SK-N-SH (cell line): ENCODE data around the gene NSD1. TPM values are rescaled to one million over a fixed set of nuclear protein-coding genes. Genes with fewer than 3 reads are reported as not detected.

ENCODE experiments used
- CTCF ChIA-PET: fragments of 300-600, 350-600 bp; formaldehyde crosslinking; extraction: SDS; loops from one replicate; lab custom pipeline; 2021; lab: Yijun Ruan, JAX
- POLR2A ChIA-PET: fragments of 350-600 bp; sonication (Branson Sonifier 250); formaldehyde crosslinking; extraction: SDS; loops from one replicate; lab custom pipeline; 2020; ENCODE audit warnings: antibody characterized with exemption, inconsistent platforms; lab: Yijun Ruan, JAX
- DNase-seq: peaks from one replicate; pipeline ENCODE4 v3.0.0; 2012
- H2AFZ ChIP-seq: fragments of 200-600 bp; sonication (generic); 2 replicates; pipeline ENCODE4 v1.8.1; 2016; ENCODE audit warnings: antibody characterized with exemption, mild to moderate bottlenecking, low read depth
- H3F3A ChIP-seq: fragments of 200-600 bp; sonication (generic); replicated peaks from 2 replicates; pipeline ENCODE3; 2016; ENCODE audit warnings: antibody characterized with exemption, mild to moderate bottlenecking; ENCODE audit not compliant: insufficient read depth
- H3K27ac ChIP-seq, 2 experiments: fragments of 200-500 bp in 1 of 2; fragments of 200-600 bp in 1 of 2; sonication (Bioruptor generic) in 1 of 2; sonication (generic), shearing (Covaris generic) in 1 of 2; 2 replicates each; pipeline versions ENCODE4 v1.5.1 to v1.6.1; 2014 to 2016; ENCODE audit warnings: low read depth in 2 of 2, inconsistent platforms in 1 of 2, low read length in 1 of 2, mild to moderate bottlenecking in 1 of 2, mixed read lengths in 1 of 2
- H3K27me3 ChIP-seq: fragments of 200-600 bp; sonication (generic), shearing (Covaris generic); 2 replicates; pipeline ENCODE4 v1.6.1; 2016; ENCODE audit warnings: mixed run types; ENCODE audit not compliant: insufficient read depth
- H3K36me3 ChIP-seq, 2 experiments: fragments of 200-500 bp in 1 of 2; fragments of 200-600 bp in 1 of 2; sonication (Bioruptor generic) in 1 of 2; sonication (generic) in 1 of 2; replicated peaks in 1 of 2; 2 replicates each; pipeline versions ENCODE3 to v1.5.1; 2014 to 2016; ENCODE audit warnings: low read length in 1 of 2, mild to moderate bottlenecking in 1 of 2; ENCODE audit not compliant: insufficient read depth in 2 of 2, control insufficient read depth in 1 of 2
- H3K4me1 ChIP-seq, 2 experiments: fragments of 200-500 bp in 1 of 2; fragments of 200-600 bp in 1 of 2; sonication (Bioruptor generic) in 1 of 2; sonication (generic), shearing (Covaris generic) in 1 of 2; 2 replicates each; pipeline versions ENCODE4 v1.5.1 to v1.6.1; 2014 to 2016; ENCODE audit warnings: low read depth in 1 of 2, low read length in 1 of 2, mixed run types in 1 of 2; ENCODE audit not compliant: insufficient read depth in 2 of 2, control insufficient read depth in 1 of 2
- H3K4me2 ChIP-seq: fragments of 200-600 bp; sonication (generic), shearing (Covaris generic); 2 replicates; pipeline ENCODE4 v1.6.1; 2017; ENCODE audit warnings: mixed run types
- H3K4me3 ChIP-seq, 2 experiments: fragments of 200-500 bp in 1 of 2; fragments of 200-600 bp in 1 of 2; sonication (Bioruptor generic) in 1 of 2; sonication (generic), shearing (Covaris generic) in 1 of 2; 2 replicates each; pipeline versions ENCODE4 v1.5.1 to v1.8.1; 2014 to 2016; ENCODE audit warnings: low read depth in 2 of 2, inconsistent platforms in 1 of 2, low read length in 1 of 2, mild to moderate bottlenecking in 1 of 2, mixed read lengths in 1 of 2, moderate library complexity in 1 of 2
- H3K79me2 ChIP-seq: fragments of 200-600 bp; sonication (generic); 2 replicates; pipeline ENCODE4 v1.8.1; 2017; ENCODE audit warnings: mild to moderate bottlenecking; ENCODE audit not compliant: insufficient read depth
- H3K9ac ChIP-seq: fragments of 200-600 bp; sonication (generic); 2 replicates; pipeline ENCODE4 v1.6.1; 2017; ENCODE audit warnings: mixed run types
- H3K9me2 ChIP-seq: fragments of 200-600 bp; sonication (generic); 2 replicates; pipeline ENCODE4 v1.6.1; 2017; ENCODE audit warnings: mixed run types
- H3K9me3 ChIP-seq: fragments of 200-600 bp; sonication (generic); 2 replicates; pipeline ENCODE4 v1.6.1; 2017; ENCODE audit warnings: mixed run types, mild to moderate bottlenecking, moderate library complexity
- H4K20me1 ChIP-seq: fragments of 200-600 bp; sonication (generic); 2 replicates; pipeline ENCODE4 v1.6.1; 2017; ENCODE audit warnings: mild to moderate bottlenecking, mixed run types; ENCODE audit not compliant: insufficient read depth
- FOXM1 ChIP-seq: IDR thresholded peaks from 2 replicates; pipeline ENCODE4 v1.4.0; 2012; ENCODE audit warnings: low read depth, mild to moderate bottlenecking
- GATA2 ChIP-seq: sonication (generic); formaldehyde crosslinking; IDR thresholded peaks from 2 replicates; pipeline ENCODE4 v1.5.0; 2020; ENCODE audit warnings: mild to moderate bottlenecking, missing genetic modification reagents
- MEF2A ChIP-seq: IDR thresholded peaks from 2 replicates; pipeline ENCODE4 v1.4.0; 2012; ENCODE audit warnings: low read depth, borderline replicate concordance
- SIN3A ChIP-seq: IDR thresholded peaks from 2 replicates; pipeline ENCODE4 v1.6.1; 2012; ENCODE audit warnings: low read depth, mild to moderate bottlenecking, low read length, moderate library complexity, borderline replicate concordance
- TCF12 ChIP-seq: IDR thresholded peaks from 2 replicates; pipeline ENCODE4 v1.4.0; 2012
- YY1 ChIP-seq: IDR thresholded peaks from 2 replicates; pipeline ENCODE4 v1.4.0; 2012; ENCODE audit warnings: low read depth, mild to moderate bottlenecking
- WGBS: methylation state at CpG from one replicate; pipeline ENCODE4 v1.1.6; 2017; ENCODE audit warnings: low lambda C conversion rate; 5-methylcytosine and 5-hydroxymethylcytosine counted together
- polyA plus RNA-seq, 3 experiments: library from polyadenylated mRNA; depleted of rRNA; stranded (reverse); fragments of >200 nt; gene quantifications; 2 replicates each; pipeline ENCODE4 v1.2.3, GENCODE V29; 2012
- TF ChIP-seq, protein P1 (sequence below): fragments of 150-350 bp; IDR thresholded peaks from 2 replicates; pipeline ENCODE4 v1.6.1; 2017; ENCODE audit warnings: antibody characterized with exemption, low read length, low read depth, borderline replicate concordance
- TF ChIP-seq, protein P2 (sequence below): IDR thresholded peaks from 2 replicates; pipeline ENCODE4 v1.4.0; 2012; ENCODE audit warnings: low read depth, borderline replicate concordance
- TF ChIP-seq, protein P3 (sequence below): fragments of 200-600 bp; sonication (generic); IDR thresholded peaks from 2 replicates; pipeline ENCODE4 v1.6.1; 2017; ENCODE audit warnings: antibody characterized with exemption, mild to moderate bottlenecking, moderate library complexity
- TF ChIP-seq, protein P4 (sequence below): IDR thresholded peaks from 2 replicates; pipeline ENCODE4 v1.4.0; 2012; ENCODE audit warnings: low read depth

NSD1 gene
- polyA plus RNA-seq, 1 of the 3 experiments (the other 2 are of a cell fraction) = 6.7 TPM

DNA sequence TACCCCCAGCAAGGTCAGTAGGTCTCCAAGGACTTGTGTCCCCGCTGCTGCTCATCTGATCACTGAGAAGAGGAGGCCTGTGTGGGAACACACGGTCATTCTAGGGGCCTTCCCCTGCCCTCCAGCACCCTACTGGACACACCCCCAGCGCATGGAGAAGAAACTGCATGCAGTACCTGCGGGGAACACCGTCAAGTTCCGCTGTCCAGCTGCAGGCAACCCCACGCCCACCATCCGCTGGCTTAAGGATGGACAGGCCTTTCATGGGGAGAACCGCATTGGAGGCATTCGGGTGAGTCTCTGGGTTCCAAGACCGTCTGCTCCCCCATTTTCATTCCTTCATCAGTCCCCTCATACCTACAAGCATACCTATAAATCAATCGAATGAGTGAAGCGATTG, 42.8 kb upstream of the NSD1 start:
- CTCF ChIA-PET = interaction anchor here (2.3 to 9.0 kb wide), 3 partner anchors 19 to 22 kb away, joined by 7 to 87 read pairs (median 69); no protein-coding TSS in a partner anchor
- H3K9ac ChIP-seq = no peak overlapping the region
- no peak overlapping the region for H2AFZ ChIP-seq
- DNase-seq = no peak
- H3K27me3 ChIP-seq = no peaks in the 10 kb centered on the region
- 87% methylated on average over 6 of the region's 13 CpGs for WGBS
- peaks cover 6% of the 10 kb centered on the region for H3F3A ChIP-seq
- H3K9me3 ChIP-seq = no peaks in the 10 kb centered on the region
- POLR2A ChIA-PET = no interaction called here
- no peaks in the 10 kb centered on the region for H3K79me2 ChIP-seq
- no peaks in the 10 kb centered on the region for H3K9me2 ChIP-seq
- H3K27ac ChIP-seq = no peak overlapping the region
- no peak for TF ChIP-seq GATA2 (CRISPR knock-in tag)
- TF ChIP-seq, protein P1, sequence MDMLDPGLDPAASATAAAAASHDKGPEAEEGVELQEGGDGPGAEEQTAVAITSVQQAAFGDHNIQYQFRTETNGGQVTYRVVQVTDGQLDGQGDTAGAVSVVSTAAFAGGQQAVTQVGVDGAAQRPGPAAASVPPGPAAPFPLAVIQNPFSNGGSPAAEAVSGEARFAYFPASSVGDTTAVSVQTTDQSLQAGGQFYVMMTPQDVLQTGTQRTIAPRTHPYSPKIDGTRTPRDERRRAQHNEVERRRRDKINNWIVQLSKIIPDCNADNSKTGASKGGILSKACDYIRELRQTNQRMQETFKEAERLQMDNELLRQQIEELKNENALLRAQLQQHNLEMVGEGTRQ = no peak
- no peaks in the 10 kb centered on the region for H3K36me3 ChIP-seq
- H3K4me2 ChIP-seq = no peak overlapping the region
- H3K4me1 ChIP-seq = peaks cover 0 to 13% of the 10 kb centered on the region in 2 experiments; a peak in 1 of 4 replicates
- no peak overlapping the region for H3K4me3 ChIP-seq
- no peaks in the 10 kb centered on the region for H4K20me1 ChIP-seq

DNA sequence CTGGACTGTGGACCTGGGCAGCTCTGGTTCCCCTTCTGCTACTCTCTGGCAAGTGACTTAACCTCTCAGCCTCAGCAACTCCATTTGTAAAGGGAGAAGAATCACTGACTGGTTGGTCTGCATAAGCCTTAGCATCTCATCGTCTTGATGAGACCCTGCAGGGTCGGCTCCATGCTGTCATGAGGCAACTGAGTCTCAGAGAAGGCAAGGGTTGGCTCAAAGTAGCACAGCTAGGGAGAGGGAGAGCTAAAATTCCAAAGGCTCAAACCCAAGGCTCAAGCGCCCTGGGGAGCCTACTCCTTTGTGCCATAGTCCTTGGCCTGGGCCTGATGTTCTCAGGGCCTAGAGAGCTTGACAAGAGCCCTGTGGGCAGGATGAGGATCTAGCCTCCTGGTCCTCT, 42.3 kb upstream of the NSD1 start:
- CTCF ChIA-PET = interaction anchor here (2.3 to 8.5 kb wide), 2 partner anchors 19 to 20 kb away, joined by 7 to 69 read pairs; no protein-coding TSS in a partner anchor
- DNase-seq = no peak

DNA sequence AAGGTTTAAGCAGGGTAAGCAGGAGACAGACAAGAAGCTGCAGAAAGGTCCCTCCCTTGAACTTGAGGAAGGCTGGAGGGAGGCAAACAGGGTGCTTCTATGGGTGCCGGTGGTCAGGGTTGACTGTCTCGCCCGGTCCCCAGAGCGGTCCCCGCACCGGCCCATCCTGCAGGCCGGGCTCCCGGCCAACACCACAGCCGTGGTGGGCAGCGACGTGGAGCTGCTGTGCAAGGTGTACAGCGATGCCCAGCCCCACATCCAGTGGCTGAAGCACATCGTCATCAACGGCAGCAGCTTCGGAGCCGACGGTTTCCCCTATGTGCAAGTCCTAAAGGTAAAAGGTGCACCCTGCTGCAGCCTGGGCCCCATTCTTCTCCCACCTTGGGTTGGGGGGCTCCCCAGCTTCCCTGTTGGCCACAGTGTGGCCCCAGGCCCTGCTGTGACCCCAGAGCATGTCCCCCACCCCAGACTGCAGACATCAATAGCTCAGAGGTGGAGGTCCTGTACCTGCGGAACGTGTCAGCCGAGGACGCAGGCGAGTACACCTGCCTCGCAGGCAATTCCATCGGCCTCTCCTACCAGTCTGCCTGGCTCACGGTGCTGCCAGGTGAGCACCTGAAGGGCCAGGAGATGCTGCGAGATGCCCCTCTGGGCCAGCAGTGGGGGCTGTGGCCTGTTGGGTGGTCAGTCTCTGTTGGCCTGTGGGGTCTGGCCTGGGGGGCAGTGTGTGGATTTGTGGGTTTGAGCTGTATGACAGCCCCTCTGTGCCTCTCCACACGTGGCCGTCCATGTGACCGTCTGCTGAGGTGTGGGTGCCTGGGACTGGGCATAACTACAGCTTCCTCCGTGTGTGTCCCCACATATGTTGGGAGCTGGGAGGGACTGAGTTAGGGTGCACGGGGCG, 41.1 kb upstream of the NSD1 start:
- 86% methylated on average over 6 of the region's 32 CpGs for WGBS
- CTCF ChIA-PET = interaction anchor here (4.0 to 8.5 kb wide), 2 partner anchors 19 to 20 kb away, joined by 20 to 69 read pairs; no protein-coding TSS in a partner anchor
- no peak overlapping the region for H3K4me2 ChIP-seq

More for the DNA sequence above, 42.3 kb upstream of the NSD1 start:
- H3K4me2 ChIP-seq = no peak overlapping the region
- 63% methylated on average over 3 of the region's 3 CpGs for WGBS
- no peak overlapping the region for H3K27ac ChIP-seq
- H3F3A ChIP-seq = peaks cover 2% of the 10 kb centered on the region
- H3K4me1 ChIP-seq = peaks cover 0 to 13% of the 10 kb centered on the region in 2 experiments; a peak in 1 of 4 replicates
- H3K9me3 ChIP-seq = no peaks in the 10 kb centered on the region
- no peak overlapping the region for H3K4me3 ChIP-seq
- H3K79me2 ChIP-seq = no peaks in the 10 kb centered on the region
- H4K20me1 ChIP-seq = no peaks in the 10 kb centered on the region
- TF ChIP-seq GATA2 (CRISPR knock-in tag) (no peak), SIN3A (no peak), TCF12 (no peak), MEF2A (no peak)
- H3K9ac ChIP-seq = no peak overlapping the region
- H3K27me3 ChIP-seq = no peaks in the 10 kb centered on the region
- H3K36me3 ChIP-seq = no peaks in the 10 kb centered on the region
- POLR2A ChIA-PET = no interaction called here
- no peaks in the 10 kb centered on the region for H3K9me2 ChIP-seq
- no peak overlapping the region for H2AFZ ChIP-seq

More for the DNA sequence above, 41.1 kb upstream of the NSD1 start:
- TF ChIP-seq, protein P2, sequence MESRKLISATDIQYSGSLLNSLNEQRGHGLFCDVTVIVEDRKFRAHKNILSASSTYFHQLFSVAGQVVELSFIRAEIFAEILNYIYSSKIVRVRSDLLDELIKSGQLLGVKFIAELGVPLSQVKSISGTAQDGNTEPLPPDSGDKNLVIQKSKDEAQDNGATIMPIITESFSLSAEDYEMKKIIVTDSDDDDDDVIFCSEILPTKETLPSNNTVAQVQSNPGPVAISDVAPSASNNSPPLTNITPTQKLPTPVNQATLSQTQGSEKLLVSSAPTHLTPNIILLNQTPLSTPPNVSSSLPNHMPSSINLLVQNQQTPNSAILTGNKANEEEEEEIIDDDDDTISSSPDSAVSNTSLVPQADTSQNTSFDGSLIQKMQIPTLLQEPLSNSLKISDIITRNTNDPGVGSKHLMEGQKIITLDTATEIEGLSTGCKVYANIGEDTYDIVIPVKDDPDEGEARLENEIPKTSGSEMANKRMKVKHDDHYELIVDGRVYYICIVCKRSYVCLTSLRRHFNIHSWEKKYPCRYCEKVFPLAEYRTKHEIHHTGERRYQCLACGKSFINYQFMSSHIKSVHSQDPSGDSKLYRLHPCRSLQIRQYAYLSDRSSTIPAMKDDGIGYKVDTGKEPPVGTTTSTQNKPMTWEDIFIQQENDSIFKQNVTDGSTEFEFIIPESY = no peak
- TF ChIP-seq, protein P3, sequence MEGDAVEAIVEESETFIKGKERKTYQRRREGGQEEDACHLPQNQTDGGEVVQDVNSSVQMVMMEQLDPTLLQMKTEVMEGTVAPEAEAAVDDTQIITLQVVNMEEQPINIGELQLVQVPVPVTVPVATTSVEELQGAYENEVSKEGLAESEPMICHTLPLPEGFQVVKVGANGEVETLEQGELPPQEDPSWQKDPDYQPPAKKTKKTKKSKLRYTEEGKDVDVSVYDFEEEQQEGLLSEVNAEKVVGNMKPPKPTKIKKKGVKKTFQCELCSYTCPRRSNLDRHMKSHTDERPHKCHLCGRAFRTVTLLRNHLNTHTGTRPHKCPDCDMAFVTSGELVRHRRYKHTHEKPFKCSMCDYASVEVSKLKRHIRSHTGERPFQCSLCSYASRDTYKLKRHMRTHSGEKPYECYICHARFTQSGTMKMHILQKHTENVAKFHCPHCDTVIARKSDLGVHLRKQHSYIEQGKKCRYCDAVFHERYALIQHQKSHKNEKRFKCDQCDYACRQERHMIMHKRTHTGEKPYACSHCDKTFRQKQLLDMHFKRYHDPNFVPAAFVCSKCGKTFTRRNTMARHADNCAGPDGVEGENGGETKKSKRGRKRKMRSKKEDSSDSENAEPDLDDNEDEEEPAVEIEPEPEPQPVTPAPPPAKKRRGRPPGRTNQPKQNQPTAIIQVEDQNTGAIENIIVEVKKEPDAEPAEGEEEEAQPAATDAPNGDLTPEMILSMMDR = no peak
- TF ChIP-seq, protein P4, sequence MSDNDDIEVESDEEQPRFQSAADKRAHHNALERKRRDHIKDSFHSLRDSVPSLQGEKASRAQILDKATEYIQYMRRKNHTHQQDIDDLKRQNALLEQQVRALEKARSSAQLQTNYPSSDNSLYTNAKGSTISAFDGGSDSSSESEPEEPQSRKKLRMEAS = no peak
- no peak for TF ChIP-seq FOXM1
- no peak for TF ChIP-seq YY1
- no peak for TF ChIP-seq GATA2 (CRISPR knock-in tag)
- Histone ChIP-seq H3K27me3 (no peaks in the 10 kb centered on the region), H3K36me3 (no peaks in the 10 kb centered on the region), H3F3A (no peaks in the 10 kb centered on the region), H3K79me2 (no peaks in the 10 kb centered on the region), H3K27ac (no peak overlapping the region), H3K4me3 (no peak overlapping the region), H3K4me1 (peaks cover 0 to 10% of the 10 kb centered on the region in 2 experiments; a peak in 1 of 4 replicates), H4K20me1 (no peaks in the 10 kb centered on the region), H3K9ac (no peak overlapping the region), H2AFZ (no peak overlapping the region), H3K9me2 (no peaks in the 10 kb centered on the region), H3K9me3 (no peaks in the 10 kb centered on the region)
- POLR2A ChIA-PET = no interaction called here
- no peak for DNase-seq
